Osteoblast (primary cell): Measurements from ENCODE around the gene LHFPL6. TPM values are rescaled to one million over a fixed set of nuclear protein-coding genes. Genes with fewer than 3 reads are reported as not detected.

Source experiments
- DNase-seq: peaks from one replicate; pipeline ENCODE4 v3.0.0; 2011; ENCODE audit warnings: low spot score, mixed read lengths; ENCODE audit not compliant: insufficient read length; ENCODE audit errors: missing footprints
- H2AFZ ChIP-seq: 2 replicates; pipeline ENCODE4 v1.6.0; 2011; ENCODE audit warnings: mild to moderate bottlenecking, low read length
- H3K27ac ChIP-seq: 2 replicates; pipeline ENCODE4 v1.5.1; 2011; ENCODE audit warnings: mild to moderate bottlenecking, low read depth, low read length, moderate library complexity
- H3K27me3 ChIP-seq: 2 replicates; pipeline ENCODE4 v1.6.0; 2012; ENCODE audit warnings: mild to moderate bottlenecking, control low read depth, inconsistent platforms, low read length, moderate library complexity; ENCODE audit not compliant: insufficient read depth
- H3K36me3 ChIP-seq: 2 replicates; pipeline ENCODE4 v1.5.1; 2011; ENCODE audit warnings: mild to moderate bottlenecking, low read length, control low read depth, moderate library complexity; ENCODE audit not compliant: insufficient read depth
- H3K4me1 ChIP-seq: 2 replicates; pipeline ENCODE4 v1.5.1; 2011; ENCODE audit warnings: mild to moderate bottlenecking, low read length, control low read depth, moderate library complexity; ENCODE audit not compliant: insufficient read depth
- H3K4me2 ChIP-seq: 2 replicates; pipeline ENCODE4 v1.6.0; 2011; ENCODE audit warnings: mild to moderate bottlenecking, low read length; ENCODE audit not compliant: insufficient read depth
- H3K4me3 ChIP-seq: fragments of 200-600 bp; sonication (generic); 3 replicates; pipeline ENCODE4 v1.5.1; 2012; ENCODE audit warnings: mild to moderate bottlenecking, low read length, inconsistent platforms; ENCODE audit not compliant: insufficient read depth
- H3K79me2 ChIP-seq: 2 replicates; pipeline ENCODE4 v1.6.0; 2012; ENCODE audit warnings: mild to moderate bottlenecking, low read length, control low read depth, inconsistent platforms; ENCODE audit not compliant: insufficient read depth
- H3K9me3 ChIP-seq: 2 replicates; pipeline ENCODE4 v1.5.1; 2011; ENCODE audit warnings: low read depth, low read length, control low read depth
- H4K20me1 ChIP-seq: 2 replicates; pipeline ENCODE4 v1.6.0; 2012; ENCODE audit warnings: mild to moderate bottlenecking, low read length, control low read depth; ENCODE audit not compliant: insufficient read depth
- total RNA-seq: library from RNA; depleted of rRNA; stranded (reverse); fragments of >200 nt; gene quantifications from 2 replicates; pipeline ENCODE4 v1.2.3, GENCODE V29; 2012
- TF ChIP-seq, protein P1 (sequence below): IDR thresholded peaks from 2 replicates; pipeline ENCODE4 v1.5.1; 2011; ENCODE audit warnings: mild to moderate bottlenecking, low read depth, low read length, moderate library complexity; ENCODE audit errors: extremely low read depth

LHFPL6 gene
- total RNA-seq, 1 donor: 112 TPM

DNA sequence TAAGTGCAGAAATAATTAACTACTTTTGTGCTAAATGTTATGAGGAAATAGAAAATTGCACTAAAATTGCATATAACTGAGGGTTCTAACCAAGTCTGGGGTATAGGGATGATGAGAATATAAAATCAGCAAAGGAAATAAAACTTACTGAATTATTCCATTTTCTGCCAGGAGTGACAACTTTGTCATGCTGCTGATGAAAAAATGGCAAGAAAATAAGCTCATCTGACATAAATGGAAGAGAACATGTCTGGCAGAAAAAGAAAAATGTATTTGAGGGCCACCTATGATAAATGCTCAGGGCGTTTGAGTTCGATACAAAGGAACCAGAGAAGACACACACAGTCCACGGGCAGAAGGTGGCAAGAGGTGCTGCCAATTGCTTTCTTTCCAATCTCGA is 78.2 kb downstream of the LHFPL6 start:
- no peaks in the 10 kb centered on the region for H3K27me3 ChIP-seq
- peaks cover 66% of the 10 kb centered on the region for H3K79me2 ChIP-seq
- no peak for DNase-seq
- no peak overlapping the region for H3K27ac ChIP-seq
- TF ChIP-seq, protein P1, sequence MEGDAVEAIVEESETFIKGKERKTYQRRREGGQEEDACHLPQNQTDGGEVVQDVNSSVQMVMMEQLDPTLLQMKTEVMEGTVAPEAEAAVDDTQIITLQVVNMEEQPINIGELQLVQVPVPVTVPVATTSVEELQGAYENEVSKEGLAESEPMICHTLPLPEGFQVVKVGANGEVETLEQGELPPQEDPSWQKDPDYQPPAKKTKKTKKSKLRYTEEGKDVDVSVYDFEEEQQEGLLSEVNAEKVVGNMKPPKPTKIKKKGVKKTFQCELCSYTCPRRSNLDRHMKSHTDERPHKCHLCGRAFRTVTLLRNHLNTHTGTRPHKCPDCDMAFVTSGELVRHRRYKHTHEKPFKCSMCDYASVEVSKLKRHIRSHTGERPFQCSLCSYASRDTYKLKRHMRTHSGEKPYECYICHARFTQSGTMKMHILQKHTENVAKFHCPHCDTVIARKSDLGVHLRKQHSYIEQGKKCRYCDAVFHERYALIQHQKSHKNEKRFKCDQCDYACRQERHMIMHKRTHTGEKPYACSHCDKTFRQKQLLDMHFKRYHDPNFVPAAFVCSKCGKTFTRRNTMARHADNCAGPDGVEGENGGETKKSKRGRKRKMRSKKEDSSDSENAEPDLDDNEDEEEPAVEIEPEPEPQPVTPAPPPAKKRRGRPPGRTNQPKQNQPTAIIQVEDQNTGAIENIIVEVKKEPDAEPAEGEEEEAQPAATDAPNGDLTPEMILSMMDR: no peak
- H4K20me1 ChIP-seq: no peaks in the 10 kb centered on the region
- H3K4me3 ChIP-seq: no peak overlapping the region
- peaks cover 32% of the 10 kb centered on the region for H3K4me1 ChIP-seq
- no peaks in the 10 kb centered on the region for H3K9me3 ChIP-seq
- H3K36me3 ChIP-seq: no peaks in the 10 kb centered on the region
- H3K4me2 ChIP-seq: no peak overlapping the region
- H2AFZ ChIP-seq: no peak overlapping the region

DNA sequence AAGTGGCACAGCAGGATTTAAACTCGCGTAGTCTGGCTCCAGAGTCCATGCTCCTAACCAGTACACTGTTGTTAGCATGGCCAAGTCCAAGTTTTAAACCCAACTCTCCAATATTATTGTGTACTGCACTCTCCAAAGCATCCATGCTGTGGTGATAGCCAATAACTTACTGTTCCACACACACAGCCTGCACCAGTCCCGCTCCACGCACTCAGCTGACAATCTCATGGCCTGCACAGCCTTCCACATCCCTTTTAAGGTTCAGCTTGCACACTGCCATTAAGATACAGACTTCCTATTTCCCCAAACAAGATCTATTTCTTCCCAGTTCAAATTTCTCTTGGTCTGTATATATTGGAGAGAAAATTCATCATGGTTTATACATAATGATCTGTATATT is 80.7 kb downstream of the LHFPL6 start:
- no peak overlapping the region for H3K4me3 ChIP-seq
- H3K4me2 ChIP-seq: no peak overlapping the region
- H3K36me3 ChIP-seq: no peaks in the 10 kb centered on the region
- no peaks in the 10 kb centered on the region for H3K27me3 ChIP-seq
- no peaks in the 10 kb centered on the region for H4K20me1 ChIP-seq
- H3K4me1 ChIP-seq: peaks cover 13% of the 10 kb centered on the region
- no peak overlapping the region for H2AFZ ChIP-seq
- no peak overlapping the region for H3K27ac ChIP-seq
- peaks cover 72% of the 10 kb centered on the region for H3K79me2 ChIP-seq
- TF ChIP-seq, protein P1: no peak
- H3K9me3 ChIP-seq: no peaks in the 10 kb centered on the region
- DNase-seq: no peak

DNA sequence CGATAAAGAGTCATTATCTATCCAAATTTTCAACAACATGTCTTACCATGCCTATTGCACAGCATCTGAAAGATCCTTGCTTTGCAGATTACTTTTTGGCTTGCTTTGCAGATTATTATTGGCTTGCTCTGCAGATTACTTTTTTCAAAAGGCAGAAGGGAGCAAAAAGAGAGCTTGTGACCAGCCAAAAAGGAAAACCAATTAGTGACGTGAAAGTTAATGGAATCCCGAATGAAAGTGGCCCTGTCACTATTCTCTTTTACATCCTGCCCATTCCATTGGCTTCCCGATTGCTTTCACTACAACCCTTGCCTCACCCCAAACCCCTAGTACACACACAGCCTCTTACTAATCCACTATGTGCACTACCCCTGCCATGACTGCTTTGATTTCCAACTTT is 81.3 kb downstream of the LHFPL6 start:
- Histone ChIP-seq H3K27ac (no peak overlapping the region), H3K9me3 (no peaks in the 10 kb centered on the region), H2AFZ (no peak overlapping the region), H3K4me3 (no peak overlapping the region), H4K20me1 (no peaks in the 10 kb centered on the region), H3K79me2 (peaks cover 76% of the 10 kb centered on the region), H3K36me3 (no peaks in the 10 kb centered on the region), H3K4me1 (peaks cover 7% of the 10 kb centered on the region), H3K4me2 (no peak overlapping the region), H3K27me3 (no peaks in the 10 kb centered on the region)
- no peak for DNase-seq
- TF ChIP-seq, protein P1: no peak

DNA sequence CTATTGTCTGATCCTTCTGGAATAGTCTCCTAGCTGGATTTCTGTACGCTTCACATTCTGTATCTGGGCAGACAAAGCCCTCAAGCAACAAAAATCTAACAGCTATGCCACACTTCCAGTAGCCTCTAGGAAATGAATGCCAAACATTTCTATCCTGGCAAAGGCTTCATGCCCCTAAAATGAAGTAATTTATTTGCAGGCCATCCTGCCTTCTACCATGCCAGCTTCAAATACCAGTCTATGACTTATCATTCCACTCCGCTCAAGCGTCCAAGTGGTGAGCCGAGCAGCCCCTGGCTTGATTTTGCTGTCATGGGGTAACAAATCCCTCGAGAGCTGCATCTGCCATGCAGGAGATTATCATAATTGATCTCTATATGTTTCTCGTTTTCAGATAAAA is 86.9 kb downstream of the LHFPL6 start:
- Histone ChIP-seq H3K36me3 (no peaks in the 10 kb centered on the region), H3K27ac (peak overlapping the region; percentile 17), H3K4me3 (no peak overlapping the region), H3K4me2 (peak overlapping the region; percentile 51), H4K20me1 (no peaks in the 10 kb centered on the region), H3K79me2 (peaks cover 65% of the 10 kb centered on the region), H3K27me3 (no peaks in the 10 kb centered on the region), H3K4me1 (peaks cover 9% of the 10 kb centered on the region), H3K9me3 (no peaks in the 10 kb centered on the region), H2AFZ (no peak overlapping the region)
- peak; percentile 25 for DNase-seq
- TF ChIP-seq, protein P1: no peak
